HEK293 (cell line): ENCODE measurements around the gene FGFBP3.

Experiments
- EGR2 ChIP-seq: fragments of 450-650 bp; formaldehyde crosslinking; IDR thresholded peaks from 2 replicates; pipeline ENCODE4 v1.5.1; 2016; ENCODE audit warnings: low read depth, missing biosample characterization, missing genetic modification characterization
- FEZF1 ChIP-seq: fragments of 450-650 bp; formaldehyde crosslinking; IDR thresholded peaks from 2 replicates; pipeline ENCODE4 v1.5.1; 2016; ENCODE audit warnings: missing biosample characterization, missing genetic modification characterization
- HOXD13 ChIP-seq: sonication (generic); formaldehyde crosslinking; IDR thresholded peaks from 2 replicates; pipeline ENCODE4 v1.8.0; 2022; ENCODE audit warnings: missing genetic modification reagents, borderline replicate concordance
- KLF9 ChIP-seq: fragments of 450-650 bp; formaldehyde crosslinking; IDR thresholded peaks from 2 replicates; pipeline ENCODE4 v1.5.1; 2016; ENCODE audit warnings: missing biosample characterization, missing genetic modification characterization, low read depth
- MYNN ChIP-seq: fragments of 450-650 bp; formaldehyde crosslinking; IDR thresholded peaks from 2 replicates; pipeline ENCODE4 v1.5.1; 2016; ENCODE audit warnings: missing biosample characterization, missing genetic modification characterization, borderline replicate concordance
- MZF1 ChIP-seq: fragments of 450-650 bp; formaldehyde crosslinking; IDR thresholded peaks from 2 replicates; pipeline ENCODE4 v1.5.1; 2017; ENCODE audit warnings: missing biosample characterization, missing genetic modification characterization, borderline replicate concordance
- SETDB1 ChIP-seq: IDR thresholded peaks from one replicate; pipeline ENCODE4 v1.6.1; 2017; ENCODE audit warnings: mild to moderate bottlenecking, low read length, moderate library complexity, mixed read lengths; ENCODE audit not compliant: insufficient read length
- ZBTB48 ChIP-seq: fragments of 450-650 bp; formaldehyde crosslinking; IDR thresholded peaks from 2 replicates; pipeline ENCODE4 v1.5.1; 2016; ENCODE audit warnings: missing biosample characterization, missing genetic modification characterization
- ZEB2 ChIP-seq: fragments of 450-650 bp; formaldehyde crosslinking; IDR thresholded peaks from 2 replicates; pipeline ENCODE4 v1.5.1; 2016; ENCODE audit warnings: missing biosample characterization, missing genetic modification characterization
- ZNF112 ChIP-seq: fragments of 450-650 bp; formaldehyde crosslinking; IDR thresholded peaks from 2 replicates; pipeline ENCODE4 v1.5.0; 2017; ENCODE audit warnings: missing biosample characterization, missing genetic modification characterization
- ZNF169 ChIP-seq: fragments of 450-650 bp; formaldehyde crosslinking; IDR thresholded peaks from 2 replicates; pipeline ENCODE4 v1.5.1; 2016; ENCODE audit warnings: missing biosample characterization, missing genetic modification characterization
- ZNF211 ChIP-seq: fragments of 450-650 bp; formaldehyde crosslinking; IDR thresholded peaks from 2 replicates; pipeline ENCODE4 v1.5.1; 2016; ENCODE audit warnings: low read depth, missing biosample characterization, missing genetic modification characterization
- ZNF223 ChIP-seq: fragments of 450-650 bp; formaldehyde crosslinking; IDR thresholded peaks from 2 replicates; pipeline ENCODE4 v1.5.1; 2016; ENCODE audit warnings: missing biosample characterization, missing genetic modification characterization
- ZNF37A ChIP-seq: fragments of 450-650 bp; IDR thresholded peaks from 2 replicates; pipeline ENCODE4 v1.5.1; 2018; ENCODE audit warnings: missing biosample characterization, missing genetic modification characterization
- ZNF391 ChIP-seq: fragments of 450-650 bp; formaldehyde crosslinking; IDR thresholded peaks from 2 replicates; pipeline ENCODE4 v1.5.1; 2016; ENCODE audit warnings: low read depth, missing biosample characterization, missing genetic modification characterization, borderline replicate concordance
- ZNF416 ChIP-seq: fragments of 450-650 bp; formaldehyde crosslinking; IDR thresholded peaks from 2 replicates; pipeline ENCODE4 v1.5.1; 2016; ENCODE audit warnings: missing biosample characterization, missing genetic modification characterization
- ZNF433 ChIP-seq: fragments of 450-650 bp; formaldehyde crosslinking; IDR thresholded peaks from 2 replicates; pipeline ENCODE4 v1.5.1; 2016; ENCODE audit warnings: missing biosample characterization, missing genetic modification characterization, low read depth
- ZNF555 ChIP-seq: fragments of 450-650 bp; formaldehyde crosslinking; conservative IDR thresholded peaks from 2 replicates; pipeline ENCODE4 v1.5.1; 2017; ENCODE audit warnings: missing biosample characterization, mild to moderate bottlenecking, missing genetic modification characterization, inconsistent platforms
- ZNF558 ChIP-seq: fragments of 450-650 bp; formaldehyde crosslinking; IDR thresholded peaks from 2 replicates; pipeline ENCODE4 v1.5.1; 2016; ENCODE audit warnings: missing biosample characterization, missing genetic modification characterization
- ZNF561 ChIP-seq: fragments of 450-650 bp; IDR thresholded peaks from 2 replicates; pipeline ENCODE4 v1.5.1; 2018; ENCODE audit warnings: missing biosample characterization, missing genetic modification characterization, borderline replicate concordance
- ZNF624 ChIP-seq: fragments of 450-650 bp; formaldehyde crosslinking; IDR thresholded peaks from 2 replicates; pipeline ENCODE4 v1.5.1; 2017; ENCODE audit warnings: missing biosample characterization, missing genetic modification characterization
- ZNF776 ChIP-seq: fragments of 450-650 bp; formaldehyde crosslinking; IDR thresholded peaks from 2 replicates; pipeline ENCODE4 v1.5.0; 2017; ENCODE audit warnings: missing biosample characterization, missing genetic modification characterization, borderline replicate concordance
- TF ChIP-seq, protein P1 (sequence below): fragments of 450-650 bp; formaldehyde crosslinking; IDR thresholded peaks from 2 replicates; pipeline ENCODE4 v1.5.1; 2017; ENCODE audit warnings: missing biosample characterization, missing genetic modification characterization
- TF ChIP-seq, protein P2 (sequence below): IDR thresholded peaks from 2 replicates; pipeline ENCODE4 v1.6.1; 2011; ENCODE audit warnings: mild to moderate bottlenecking, low read depth, low read length, borderline replicate concordance
- TF ChIP-seq, protein P3 (sequence below): fragments of 450-650 bp; formaldehyde crosslinking; IDR thresholded peaks from 2 replicates; pipeline ENCODE4; 2016; ENCODE audit warnings: missing biosample characterization, missing genetic modification characterization
- TF ChIP-seq, protein P4 (sequence below): fragments of 450-650 bp; formaldehyde crosslinking; IDR thresholded peaks from 2 replicates; pipeline ENCODE4 v1.5.1; 2017; ENCODE audit warnings: missing biosample characterization, mild to moderate bottlenecking, missing genetic modification characterization, moderate library complexity
- TF ChIP-seq, protein P5 (sequence below): fragments of 450-650 bp; formaldehyde crosslinking; IDR thresholded peaks from 2 replicates; pipeline ENCODE4 v1.5.1; 2016; ENCODE audit warnings: missing biosample characterization, missing genetic modification characterization
- TF ChIP-seq, protein P6 (sequence below): fragments of 450-650 bp; formaldehyde crosslinking; IDR thresholded peaks from 2 replicates; pipeline ENCODE4 v1.5.1; 2016; ENCODE audit warnings: missing biosample characterization, missing genetic modification characterization
- TF ChIP-seq, protein P7 (sequence below): fragments of 450-650 bp; formaldehyde crosslinking; IDR thresholded peaks from 2 replicates; pipeline ENCODE4 v1.5.1; 2016; ENCODE audit warnings: missing biosample characterization, missing genetic modification characterization

The FGFBP3 gene

DNA sequence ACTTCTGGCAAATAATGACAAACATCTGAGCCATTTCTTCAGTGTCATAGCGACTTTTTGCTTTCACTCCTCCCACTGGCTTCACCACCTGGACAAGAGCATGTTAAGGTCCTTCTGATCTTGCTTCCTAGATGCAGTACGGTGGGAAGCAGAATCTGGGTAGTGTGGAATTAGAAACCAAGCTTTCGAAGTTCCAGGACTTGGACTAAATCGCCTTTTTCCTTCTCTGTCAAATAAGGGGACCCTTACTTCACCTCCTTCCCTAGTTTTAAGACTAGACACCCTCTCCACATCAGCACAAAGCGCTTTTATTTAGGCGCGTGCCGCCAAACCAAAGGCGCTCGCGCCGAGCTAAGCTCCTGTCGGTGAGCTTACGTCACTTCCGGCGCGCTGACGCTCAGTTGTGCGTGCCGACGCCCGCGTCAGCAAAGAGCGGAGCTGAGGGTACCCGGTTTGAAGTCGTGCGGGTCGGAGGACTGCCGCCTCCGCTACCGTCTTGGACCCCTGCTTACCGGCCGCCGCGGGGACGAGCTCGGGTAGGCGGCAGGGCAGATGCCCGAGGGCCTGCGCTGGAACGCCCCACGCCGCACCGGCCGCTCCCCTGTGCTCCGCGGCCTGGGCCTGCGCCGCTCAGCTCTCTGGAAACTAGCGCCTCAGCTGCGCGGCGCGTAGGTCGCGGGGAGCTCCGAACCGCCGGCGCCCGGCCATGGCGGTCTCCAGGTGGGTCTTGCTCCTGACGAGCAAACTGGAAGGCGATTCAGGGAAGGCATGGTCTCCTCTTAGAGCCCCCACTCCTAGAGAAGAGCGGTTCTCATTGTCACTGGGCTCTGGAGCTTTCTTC, 14.3 kb upstream of the FGFBP3 start, which contains the start of gene BTAF1 (continued):
- TF ChIP-seq, protein P1, sequence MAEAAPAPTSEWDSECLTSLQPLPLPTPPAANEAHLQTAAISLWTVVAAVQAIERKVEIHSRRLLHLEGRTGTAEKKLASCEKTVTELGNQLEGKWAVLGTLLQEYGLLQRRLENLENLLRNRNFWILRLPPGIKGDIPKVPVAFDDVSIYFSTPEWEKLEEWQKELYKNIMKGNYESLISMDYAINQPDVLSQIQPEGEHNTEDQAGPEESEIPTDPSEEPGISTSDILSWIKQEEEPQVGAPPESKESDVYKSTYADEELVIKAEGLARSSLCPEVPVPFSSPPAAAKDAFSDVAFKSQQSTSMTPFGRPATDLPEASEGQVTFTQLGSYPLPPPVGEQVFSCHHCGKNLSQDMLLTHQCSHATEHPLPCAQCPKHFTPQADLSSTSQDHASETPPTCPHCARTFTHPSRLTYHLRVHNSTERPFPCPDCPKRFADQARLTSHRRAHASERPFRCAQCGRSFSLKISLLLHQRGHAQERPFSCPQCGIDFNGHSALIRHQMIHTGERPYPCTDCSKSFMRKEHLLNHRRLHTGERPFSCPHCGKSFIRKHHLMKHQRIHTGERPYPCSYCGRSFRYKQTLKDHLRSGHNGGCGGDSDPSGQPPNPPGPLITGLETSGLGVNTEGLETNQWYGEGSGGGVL, result no peak
- TF ChIP-seq HOXD13, result no peak
- no peak for TF ChIP-seq ZNF211 (tag by site-specific recombination)
- TF ChIP-seq ZNF776 (tag by site-specific recombination), result no peak
- TF ChIP-seq ZNF624 (tag by site-specific recombination), result no peak
- TF ChIP-seq KLF9 (tag by site-specific recombination), result no peak
- TF ChIP-seq ZBTB48 (tag by site-specific recombination), result peak; percentile 51
- TF ChIP-seq, protein P2, sequence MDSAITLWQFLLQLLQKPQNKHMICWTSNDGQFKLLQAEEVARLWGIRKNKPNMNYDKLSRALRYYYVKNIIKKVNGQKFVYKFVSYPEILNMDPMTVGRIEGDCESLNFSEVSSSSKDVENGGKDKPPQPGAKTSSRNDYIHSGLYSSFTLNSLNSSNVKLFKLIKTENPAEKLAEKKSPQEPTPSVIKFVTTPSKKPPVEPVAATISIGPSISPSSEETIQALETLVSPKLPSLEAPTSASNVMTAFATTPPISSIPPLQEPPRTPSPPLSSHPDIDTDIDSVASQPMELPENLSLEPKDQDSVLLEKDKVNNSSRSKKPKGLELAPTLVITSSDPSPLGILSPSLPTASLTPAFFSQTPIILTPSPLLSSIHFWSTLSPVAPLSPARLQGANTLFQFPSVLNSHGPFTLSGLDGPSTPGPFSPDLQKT, result peak; percentile 14; the same call in 1 of the 2 replicates
- TF ChIP-seq ZNF558 (tag by site-specific recombination), result no peak
- TF ChIP-seq ZNF555 (tag by site-specific recombination), result no peak
- peak; percentile 54; the same call in 1 of the 2 replicates for TF ChIP-seq EGR2 (tag by site-specific recombination)
- TF ChIP-seq ZEB2 (tag by site-specific recombination), result peak; percentile 76; the same call in 1 of the 2 replicates
- TF ChIP-seq, protein P3, sequence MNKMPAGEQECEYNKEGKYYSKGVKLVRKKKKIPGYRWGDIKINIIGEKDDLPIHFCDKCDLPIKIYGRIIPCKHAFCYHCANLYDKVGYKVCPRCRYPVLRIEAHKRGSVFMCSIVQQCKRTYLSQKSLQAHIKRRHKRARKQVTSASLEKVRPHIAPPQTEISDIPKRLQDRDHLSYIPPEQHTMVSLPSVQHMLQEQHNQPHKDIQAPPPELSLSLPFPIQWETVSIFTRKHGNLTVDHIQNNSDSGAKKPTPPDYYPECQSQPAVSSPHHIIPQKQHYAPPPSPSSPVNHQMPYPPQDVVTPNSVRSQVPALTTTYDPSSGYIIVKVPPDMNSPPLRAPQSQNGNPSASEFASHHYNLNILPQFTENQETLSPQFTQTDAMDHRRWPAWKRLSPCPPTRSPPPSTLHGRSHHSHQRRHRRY (tag by site-specific recombination), result no peak
- TF ChIP-seq FEZF1, result no peak; the same call in 1 of the 2 replicates
- no peak for TF ChIP-seq SETDB1
- no peak for TF ChIP-seq MZF1
- no peak for TF ChIP-seq ZNF169 (tag by site-specific recombination)
- TF ChIP-seq ZNF433 (tag by site-specific recombination), result no peak
- TF ChIP-seq, protein P4, sequence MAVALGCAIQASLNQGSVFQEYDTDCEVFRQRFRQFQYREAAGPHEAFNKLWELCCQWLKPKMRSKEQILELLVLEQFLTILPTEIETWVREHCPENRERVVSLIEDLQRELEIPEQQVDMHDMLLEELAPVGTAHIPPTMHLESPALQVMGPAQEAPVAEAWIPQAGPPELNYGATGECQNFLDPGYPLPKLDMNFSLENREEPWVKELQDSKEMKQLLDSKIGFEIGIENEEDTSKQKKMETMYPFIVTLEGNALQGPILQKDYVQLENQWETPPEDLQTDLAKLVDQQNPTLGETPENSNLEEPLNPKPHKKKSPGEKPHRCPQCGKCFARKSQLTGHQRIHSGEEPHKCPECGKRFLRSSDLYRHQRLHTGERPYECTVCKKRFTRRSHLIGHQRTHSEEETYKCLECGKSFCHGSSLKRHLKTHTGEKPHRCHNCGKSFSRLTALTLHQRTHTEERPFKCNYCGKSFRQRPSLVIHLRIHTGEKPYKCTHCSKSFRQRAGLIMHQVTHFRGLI (tag by site-specific recombination), result 0 out of 2 replicates have a peak, but pooled peaks have one; percentile 14
- no peak; the same call in 1 of the 2 replicates for TF ChIP-seq ZNF561 (tag by site-specific recombination)
- no peak for TF ChIP-seq ZNF112 (tag by site-specific recombination)
- 0 out of 2 replicates have a peak, but pooled peaks have one; percentile 36 for TF ChIP-seq ZNF391 (tag by site-specific recombination)
- no peak for TF ChIP-seq ZNF416
- TF ChIP-seq, protein P5, sequence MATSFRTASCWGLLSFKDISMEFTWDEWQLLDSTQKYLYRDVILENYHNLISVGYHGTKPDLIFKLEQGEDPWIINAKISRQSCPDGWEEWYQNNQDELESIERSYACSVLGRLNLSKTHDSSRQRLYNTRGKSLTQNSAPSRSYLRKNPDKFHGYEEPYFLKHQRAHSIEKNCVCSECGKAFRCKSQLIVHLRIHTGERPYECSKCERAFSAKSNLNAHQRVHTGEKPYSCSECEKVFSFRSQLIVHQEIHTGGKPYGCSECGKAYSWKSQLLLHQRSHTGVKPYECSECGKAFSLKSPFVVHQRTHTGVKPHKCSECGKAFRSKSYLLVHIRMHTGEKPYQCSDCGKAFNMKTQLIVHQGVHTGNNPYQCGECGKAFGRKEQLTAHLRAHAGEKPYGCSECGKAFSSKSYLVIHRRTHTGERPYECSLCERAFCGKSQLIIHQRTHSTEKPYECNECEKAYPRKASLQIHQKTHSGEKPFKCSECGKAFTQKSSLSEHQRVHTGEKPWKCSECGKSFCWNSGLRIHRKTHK, result no peak
- TF ChIP-seq, protein P6, sequence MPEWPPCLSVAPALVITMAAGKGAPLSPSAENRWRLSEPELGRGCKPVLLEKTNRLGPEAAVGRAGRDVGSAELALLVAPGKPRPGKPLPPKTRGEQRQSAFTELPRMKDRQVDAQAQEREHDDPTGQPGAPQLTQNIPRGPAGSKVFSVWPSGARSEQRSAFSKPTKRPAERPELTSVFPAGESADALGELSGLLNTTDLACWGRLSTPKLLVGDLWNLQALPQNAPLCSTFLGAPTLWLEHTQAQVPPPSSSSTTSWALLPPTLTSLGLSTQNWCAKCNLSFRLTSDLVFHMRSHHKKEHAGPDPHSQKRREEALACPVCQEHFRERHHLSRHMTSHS (tag by site-specific recombination), result no peak
- TF ChIP-seq ZNF37A (tag by site-specific recombination), result no peak
- TF ChIP-seq, protein P7, sequence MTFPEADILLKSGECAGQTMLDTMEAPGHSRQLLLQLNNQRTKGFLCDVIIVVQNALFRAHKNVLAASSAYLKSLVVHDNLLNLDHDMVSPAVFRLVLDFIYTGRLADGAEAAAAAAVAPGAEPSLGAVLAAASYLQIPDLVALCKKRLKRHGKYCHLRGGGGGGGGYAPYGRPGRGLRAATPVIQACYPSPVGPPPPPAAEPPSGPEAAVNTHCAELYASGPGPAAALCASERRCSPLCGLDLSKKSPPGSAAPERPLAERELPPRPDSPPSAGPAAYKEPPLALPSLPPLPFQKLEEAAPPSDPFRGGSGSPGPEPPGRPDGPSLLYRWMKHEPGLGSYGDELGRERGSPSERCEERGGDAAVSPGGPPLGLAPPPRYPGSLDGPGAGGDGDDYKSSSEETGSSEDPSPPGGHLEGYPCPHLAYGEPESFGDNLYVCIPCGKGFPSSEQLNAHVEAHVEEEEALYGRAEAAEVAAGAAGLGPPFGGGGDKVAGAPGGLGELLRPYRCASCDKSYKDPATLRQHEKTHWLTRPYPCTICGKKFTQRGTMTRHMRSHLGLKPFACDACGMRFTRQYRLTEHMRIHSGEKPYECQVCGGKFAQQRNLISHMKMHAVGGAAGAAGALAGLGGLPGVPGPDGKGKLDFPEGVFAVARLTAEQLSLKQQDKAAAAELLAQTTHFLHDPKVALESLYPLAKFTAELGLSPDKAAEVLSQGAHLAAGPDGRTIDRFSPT (tag by site-specific recombination), result no peak
- peak; percentile 90 for TF ChIP-seq MYNN (tag by site-specific recombination)
- TF ChIP-seq ZNF223 (tag by site-specific recombination), result no peak
